Stomach (tissue), 4 donors: Measurements from ENCODE around the gene LINC01488.

Source experiments
- EP300 ChIP-seq: sonication (generic); formaldehyde crosslinking; IDR thresholded peaks from one replicate; pipeline ENCODE4 v1.6.1; 2017; ENCODE audit warnings: antibody characterized with exemption
- POLR2A ChIP-seq, 4 donors: fragments of 450-650 bp; IDR thresholded peaks; one replicate each; pipeline ENCODE4 v1.6.1; 2016; ENCODE audit warnings: antibody characterized with exemption in 4 of 4, control low read depth in 2 of 4, mild to moderate bottlenecking in 1 of 4, moderate library complexity in 1 of 4

GRCh38 chr11:69495441-69496201, 14.2 kb downstream of the LINC01488 start:
- TF ChIP-seq POLR2A (IDR thresholded peaks at IDR 0.05) (no peak), EP300 (no peak)
